ENCODE results near the gene TSKU.

TSKU gene

GRCh38 chr11:76771446-76772099 lies 11.6 kb upstream of the TSKU start:
- DNase-seq: no peak

GRCh38 chr11:76772100-76772782 lies 10.9 kb upstream of the TSKU start:
- DNase-seq: no peak

GRCh38 chr11:76772783-76773106 lies 10.4 kb upstream of the TSKU start:
- DNase-seq: no peak

GRCh38 chr11:76773921-76774361 lies 9.2 kb upstream of the TSKU start:
- no peak for DNase-seq

GRCh38 chr11:76776472-76776871 lies 6.7 kb upstream of the TSKU start:
- no peak for DNase-seq

- DNase-seq: no peak
Measured at GRCh38 chr11:76777305-76777704, 5.9 kb upstream of the TSKU start.

- DNase-seq: no peak
Measured at GRCh38 chr11:76777876-76778275, 5.3 kb upstream of the TSKU start.

GRCh38 chr11:76778874-76779273 lies 4.3 kb upstream of the TSKU start:
- no peak for DNase-seq

GRCh38 chr11:76781046-76781801 lies 1.9 kb upstream of the TSKU start:
- DNase-seq: no peak

- no peak for DNase-seq
Measured at GRCh38 chr11:76781807-76782530, 1.2 kb upstream of the TSKU start.

GRCh38 chr11:76782531-76783293 lies 444 bp upstream of the TSKU start:
- DNase-seq: peak; percentile 74

GRCh38 chr11:76783896-76784813 lies 999 bp downstream of the TSKU start:
- no peak for DNase-seq

- no peak for DNase-seq
Measured at GRCh38 chr11:76785513-76785912, 2.4 kb downstream of the TSKU start.

- no peak for DNase-seq
Measured at GRCh38 chr11:76786016-76786415, 2.9 kb downstream of the TSKU start.

- no peak for DNase-seq
Measured at GRCh38 chr11:76786441-76787014, 3.4 kb downstream of the TSKU start.

GRCh38 chr11:76787271-76787670 lies 4.1 kb downstream of the TSKU start:
- DNase-seq: no peak

- no peak for DNase-seq
Measured at GRCh38 chr11:76787911-76788596, 4.9 kb downstream of the TSKU start.

GRCh38 chr11:76788661-76789442 lies 5.7 kb downstream of the TSKU start:
- DNase-seq: no peak

- DNase-seq: no peak
Measured at GRCh38 chr11:76789443-76789719, 6.2 kb downstream of the TSKU start.

- DNase-seq: no peak
Measured at GRCh38 chr11:76790251-76790650, 7.1 kb downstream of the TSKU start.
